HS-27A (cell line): ENCODE data around the gene MVB12B.

Experiments used
- DNase-seq: peaks from one replicate; pipeline ENCODE4 v3.0.0-alpha.2; 2012; ENCODE audit warnings: low read depth, missing footprints

The MVB12B gene

DNA sequence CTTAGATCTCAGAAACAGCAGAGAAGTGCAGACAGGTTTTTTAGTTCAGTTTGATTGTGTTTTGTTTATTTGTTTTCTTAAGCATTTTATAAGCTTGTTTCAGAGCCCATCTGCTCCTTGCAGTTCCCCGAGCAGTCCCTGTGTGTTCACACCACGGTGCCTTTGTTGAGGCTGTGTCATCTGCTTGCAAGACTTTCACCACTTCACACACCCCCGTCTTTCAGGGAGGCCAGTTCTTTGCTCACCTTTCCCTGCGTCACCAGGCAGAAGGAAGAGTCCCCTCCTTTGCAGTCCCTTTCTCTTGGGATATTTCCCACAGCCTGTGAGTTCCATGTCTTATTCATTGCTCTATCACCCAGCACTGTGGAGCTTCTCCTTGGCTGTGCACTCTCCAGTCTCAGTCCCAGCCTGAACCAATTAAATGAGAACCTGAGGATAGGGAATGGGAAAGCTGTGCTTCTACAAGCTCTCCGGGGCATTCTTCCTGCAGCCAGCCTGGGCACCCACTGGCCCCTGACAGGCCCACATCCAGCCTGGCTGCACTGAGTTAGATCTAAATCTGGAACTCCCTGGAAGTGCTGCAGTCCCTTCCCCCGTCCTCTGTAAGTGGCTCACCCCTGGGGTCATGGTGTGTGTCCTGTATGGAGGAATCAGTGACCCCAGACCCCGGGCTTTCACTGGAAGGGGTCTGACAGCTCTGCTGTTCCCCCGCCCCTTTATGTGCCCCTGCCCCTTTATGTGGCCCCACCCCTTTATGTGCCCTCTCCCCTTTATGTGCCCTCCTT is 5.5 kb downstream of the MVB12B start:
- DNase-seq = no peak

DNA sequence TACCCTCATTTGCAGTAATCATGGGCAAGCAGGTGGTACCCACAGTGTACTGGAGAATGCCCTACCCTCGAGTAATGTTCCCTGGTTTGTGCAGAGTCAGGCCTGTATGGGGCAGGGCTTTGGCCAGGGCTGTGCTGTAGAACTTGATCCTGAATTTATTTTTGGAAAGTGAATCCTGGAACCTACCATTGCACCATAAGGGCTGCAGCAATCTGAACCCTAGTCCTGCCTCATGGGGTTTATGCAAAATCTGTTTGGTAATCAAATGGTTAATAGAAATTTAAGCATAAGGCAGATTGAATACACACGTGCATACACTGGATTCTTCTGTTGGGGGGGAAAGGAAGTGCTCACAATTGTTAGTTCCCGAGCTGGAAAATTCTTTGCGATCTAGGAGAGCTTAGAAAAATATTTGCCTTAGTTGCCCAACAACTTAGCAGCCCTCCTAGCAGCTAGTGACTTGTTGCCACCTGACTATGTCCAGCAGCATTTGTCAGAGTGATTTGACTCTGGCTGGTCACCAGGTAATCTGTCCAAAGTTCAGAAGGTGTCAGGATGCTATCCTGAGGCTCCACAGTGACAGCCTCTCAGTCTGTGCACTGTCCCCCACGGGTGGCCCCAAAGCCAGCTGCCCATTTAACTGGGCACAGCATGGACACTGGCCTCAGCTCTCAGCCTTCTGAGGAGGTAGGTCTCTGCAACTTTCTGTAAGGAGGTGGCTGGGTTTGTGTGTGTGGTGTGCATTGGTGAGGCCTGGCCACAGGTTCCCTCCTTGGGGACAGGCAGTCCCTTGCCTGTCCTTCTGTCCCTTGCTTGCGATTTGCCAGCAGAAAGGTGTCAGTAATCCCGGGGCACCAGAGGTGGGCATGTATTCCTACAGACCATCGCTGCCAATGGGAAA is 8.3 kb downstream of the MVB12B start:
- no peak for DNase-seq

DNA sequence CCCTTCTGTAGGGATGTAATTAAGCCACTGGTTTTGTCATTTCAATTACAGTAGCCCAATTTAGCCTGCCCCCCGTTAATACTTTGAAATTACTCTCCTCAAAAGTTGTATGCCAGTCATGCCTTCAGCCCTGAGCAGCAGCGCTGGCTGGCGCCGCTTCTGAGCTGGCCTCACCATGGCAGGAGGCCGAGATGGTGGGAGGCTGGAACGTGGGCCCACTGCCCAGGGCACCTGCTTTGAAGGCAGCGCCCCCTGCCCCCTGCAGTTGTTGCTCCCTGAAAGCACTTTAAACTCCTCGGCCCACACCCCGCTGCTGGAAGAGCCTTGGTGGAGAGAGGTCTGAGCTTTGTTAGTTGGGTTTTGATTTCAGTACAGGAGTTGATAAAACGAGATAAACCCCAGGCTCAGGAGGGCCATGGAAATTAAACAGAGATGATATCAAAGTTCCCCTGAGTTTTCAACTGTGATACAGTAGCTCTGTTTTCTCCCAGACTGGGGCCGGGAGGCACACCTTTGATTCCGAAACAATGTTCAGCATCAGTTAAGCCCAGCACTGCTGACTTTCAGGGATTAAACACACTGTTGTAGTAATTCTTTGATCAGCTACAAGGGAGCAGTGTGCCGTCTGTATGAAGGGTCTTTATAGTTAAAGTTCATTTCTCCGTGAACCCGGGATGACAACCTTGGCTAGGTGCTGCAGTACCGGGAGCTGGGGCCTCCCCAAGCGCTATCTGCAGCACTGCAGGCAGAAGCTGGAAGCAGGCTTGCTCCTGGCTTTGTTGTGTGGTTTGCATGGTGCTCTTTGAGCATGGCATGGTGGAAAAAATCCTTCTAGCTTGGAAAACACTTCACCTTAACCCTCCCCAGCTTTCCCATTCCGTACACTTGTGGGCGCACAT is 9.5 kb downstream of the MVB12B start:
- no peak for DNase-seq

DNA sequence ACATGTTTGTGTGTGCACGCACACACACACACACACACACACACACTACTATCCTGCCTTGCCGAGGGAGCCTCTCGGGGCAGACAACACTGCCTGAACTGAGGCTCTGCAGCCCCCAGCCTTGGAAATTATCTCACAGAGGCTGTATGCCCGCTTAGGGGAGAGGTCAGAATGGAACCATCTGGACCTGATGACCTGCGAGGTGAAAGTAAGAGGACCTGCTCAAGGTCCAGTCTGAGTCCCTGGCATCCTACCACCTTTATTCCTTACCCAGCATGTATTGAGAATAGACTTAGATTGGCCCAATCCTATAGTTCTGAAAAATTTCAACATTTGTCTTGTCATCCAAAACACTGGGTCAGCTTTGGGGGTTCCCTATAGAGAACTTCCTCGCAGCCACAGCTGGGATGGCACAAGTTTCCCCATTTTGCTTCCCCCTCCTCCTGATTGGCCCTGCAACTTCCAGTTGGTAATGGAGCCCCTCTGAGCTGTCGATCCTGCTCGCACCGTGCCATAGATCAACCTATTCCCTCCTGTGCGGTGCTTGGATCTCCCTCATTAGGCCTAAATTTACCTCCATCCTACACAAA is 10.2 kb downstream of the MVB12B start:
- no peak for DNase-seq

DNA sequence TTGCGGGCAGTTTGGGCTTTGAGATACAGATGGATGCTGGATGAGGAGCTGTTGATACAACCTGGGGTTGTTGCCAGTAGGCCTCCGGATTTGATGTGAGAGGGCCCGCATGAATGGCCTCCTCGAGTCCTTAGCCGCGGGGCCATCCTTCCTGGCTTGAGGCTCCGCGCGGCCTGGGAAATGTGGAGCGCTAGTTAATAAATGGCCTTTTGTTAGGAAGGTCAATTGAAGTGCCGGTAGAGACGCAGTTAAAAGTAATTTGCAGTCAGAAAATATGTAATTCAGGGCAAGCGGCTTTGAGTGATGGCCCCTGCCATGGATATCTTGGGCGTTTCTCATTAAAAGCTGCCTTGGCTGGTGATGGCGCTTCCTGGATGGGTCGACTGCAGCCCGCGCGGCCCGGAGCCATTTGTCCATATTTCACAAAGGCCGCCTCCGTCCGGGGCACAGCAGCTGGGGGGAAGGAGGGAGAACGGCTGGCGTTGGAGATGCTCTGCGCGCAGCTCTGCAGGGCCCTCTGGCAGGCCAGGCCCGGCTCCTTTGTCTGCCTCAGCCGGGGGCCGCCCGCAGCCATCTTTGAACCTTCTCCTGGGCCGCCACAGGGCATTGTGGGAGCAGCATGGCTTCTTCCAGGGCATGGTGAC is 11.2 kb downstream of the MVB12B start:
- no peak for DNase-seq

DNA sequence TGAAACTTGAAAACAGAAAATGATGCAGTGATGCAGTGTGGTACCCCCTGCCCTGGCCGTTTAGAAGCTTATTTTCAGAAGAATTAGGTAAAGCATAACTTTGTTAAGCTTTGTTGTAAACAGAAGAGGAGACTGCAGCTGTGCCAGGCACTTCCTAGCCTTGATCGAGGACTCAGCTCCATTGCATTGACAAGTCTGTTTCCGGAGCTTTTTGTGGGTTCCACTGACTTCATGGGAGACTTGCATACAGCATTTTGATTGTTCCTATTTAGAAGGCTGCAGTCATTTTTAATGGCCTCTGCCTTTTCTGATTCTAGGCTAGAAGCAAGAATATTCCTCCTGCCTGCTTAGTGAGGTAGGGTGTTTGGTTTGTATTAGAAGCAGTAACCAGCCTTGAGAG is 12.3 kb downstream of the MVB12B start:
- no peak for DNase-seq

DNA sequence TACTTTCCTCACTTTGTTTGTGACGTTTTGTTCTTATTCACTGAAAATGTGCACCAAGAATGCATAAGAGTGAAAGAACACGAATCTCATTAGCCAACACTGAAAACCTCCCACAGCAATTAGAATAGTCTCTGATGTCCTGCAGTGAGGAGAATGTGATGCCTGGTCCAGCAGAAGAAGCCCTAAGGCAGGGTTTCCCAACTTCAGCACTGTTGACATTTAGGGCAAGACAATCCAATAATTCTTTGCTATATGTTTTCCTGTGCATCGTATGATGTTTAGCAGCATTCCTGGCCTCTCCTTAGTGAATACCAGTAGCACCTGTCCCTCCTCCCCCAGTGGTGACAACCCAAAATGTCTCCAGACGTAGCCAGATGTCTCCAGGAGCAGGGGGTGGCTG is 14.8 kb downstream of the MVB12B start:
- no peak for DNase-seq

DNA sequence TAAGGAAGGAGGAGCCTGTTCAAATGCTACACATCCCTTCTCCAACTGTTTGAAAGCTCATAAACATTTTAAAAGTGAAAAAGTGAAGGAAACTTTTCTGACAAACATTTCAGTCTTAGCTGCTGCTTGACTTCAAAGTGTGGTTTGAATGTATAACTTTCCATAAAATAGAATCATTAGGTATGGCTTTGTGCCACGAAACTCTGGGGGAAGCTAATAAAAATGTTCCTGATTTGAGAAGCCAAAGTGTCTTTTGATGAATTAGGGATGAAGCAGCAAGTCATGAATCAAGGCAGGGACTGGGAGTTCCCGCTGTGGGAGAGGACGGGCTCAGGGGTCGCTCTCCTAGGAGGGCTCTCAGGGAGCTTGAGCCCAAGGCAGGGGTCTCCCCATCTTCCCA is 15.3 kb downstream of the MVB12B start:
- DNase-seq = no peak

DNA sequence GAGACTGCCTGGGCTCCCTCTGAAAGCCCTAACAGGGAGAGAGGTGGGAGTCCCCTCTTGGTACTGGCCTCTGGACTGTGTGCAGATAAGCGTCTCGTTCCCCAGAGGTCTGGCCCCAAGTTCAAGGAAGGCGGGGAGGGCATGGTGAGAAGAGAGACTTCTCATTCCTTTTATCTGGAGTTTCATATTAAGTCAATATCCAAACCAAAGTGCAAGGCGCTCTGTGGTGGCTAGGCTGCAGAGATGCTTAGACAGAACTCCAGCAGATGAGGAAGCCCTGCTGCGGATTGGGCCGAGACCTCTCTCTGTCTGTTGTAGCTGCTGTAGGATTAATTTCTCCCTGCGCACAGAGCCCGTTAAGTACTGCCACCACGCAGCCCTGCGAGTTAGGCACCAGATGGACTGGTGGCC is 16.0 kb downstream of the MVB12B start:
- DNase-seq = no peak

DNA sequence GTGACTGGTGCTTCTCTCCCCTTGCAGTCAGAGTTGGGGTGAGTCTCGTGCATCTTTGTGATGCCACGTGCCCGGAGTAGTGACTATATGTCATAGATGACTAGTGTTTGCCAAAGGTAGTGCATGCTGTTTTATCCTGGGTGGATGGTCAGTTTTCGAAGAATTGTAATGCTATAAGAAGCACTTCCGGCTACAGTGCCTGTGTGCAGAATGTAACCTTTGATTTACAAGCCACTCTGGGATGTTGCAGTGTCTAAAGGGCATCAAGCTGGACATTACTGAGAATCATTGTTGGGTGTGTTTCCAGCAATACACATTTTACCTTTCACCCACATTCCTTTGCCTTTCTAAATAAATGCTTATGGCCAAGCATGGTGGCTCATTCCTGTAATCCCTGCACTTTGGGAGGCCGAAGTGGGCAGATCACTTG is 16.7 kb downstream of the MVB12B start:
- DNase-seq = no peak

DNA sequence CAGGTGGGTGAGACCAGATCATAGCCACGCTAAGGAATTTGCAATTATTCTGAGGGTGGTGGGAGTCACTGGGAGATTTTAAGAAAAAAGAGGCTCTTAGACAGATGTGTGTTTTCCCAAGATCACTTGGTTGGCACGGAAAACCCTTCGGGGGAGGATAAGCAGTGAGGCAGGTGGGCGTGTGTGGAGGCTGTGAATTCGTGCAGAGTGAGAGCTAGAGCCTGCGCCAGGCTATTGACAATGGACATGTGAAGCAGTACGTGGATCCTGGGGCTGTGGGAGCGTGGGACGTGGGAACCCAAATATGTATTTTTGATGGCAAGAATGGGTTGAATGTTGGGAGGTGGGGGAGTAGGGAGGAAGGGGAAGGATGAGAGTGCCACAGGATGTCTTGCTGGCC is 19.4 kb downstream of the MVB12B start:
- no peak for DNase-seq

DNA sequence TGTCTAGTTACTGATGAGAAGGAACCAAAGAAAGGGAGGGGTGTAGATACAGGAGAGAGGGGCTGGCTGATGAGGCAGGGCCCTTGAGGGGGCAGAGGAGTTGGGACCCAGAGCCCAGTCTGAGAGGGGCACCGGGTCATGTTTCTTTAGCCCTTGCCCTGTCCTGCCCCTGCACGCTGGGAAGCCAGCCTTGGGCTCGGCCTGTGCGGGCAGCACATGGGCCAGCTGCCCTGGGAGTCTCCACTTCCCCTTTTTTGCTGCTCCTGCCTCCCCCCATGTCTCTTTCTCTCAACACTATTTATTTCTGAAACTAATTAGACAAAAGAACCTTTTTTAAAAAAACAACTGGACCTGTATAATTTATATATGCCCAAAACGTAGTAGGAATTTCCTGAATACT is 20.5 kb downstream of the MVB12B start:
- DNase-seq = no peak

DNA sequence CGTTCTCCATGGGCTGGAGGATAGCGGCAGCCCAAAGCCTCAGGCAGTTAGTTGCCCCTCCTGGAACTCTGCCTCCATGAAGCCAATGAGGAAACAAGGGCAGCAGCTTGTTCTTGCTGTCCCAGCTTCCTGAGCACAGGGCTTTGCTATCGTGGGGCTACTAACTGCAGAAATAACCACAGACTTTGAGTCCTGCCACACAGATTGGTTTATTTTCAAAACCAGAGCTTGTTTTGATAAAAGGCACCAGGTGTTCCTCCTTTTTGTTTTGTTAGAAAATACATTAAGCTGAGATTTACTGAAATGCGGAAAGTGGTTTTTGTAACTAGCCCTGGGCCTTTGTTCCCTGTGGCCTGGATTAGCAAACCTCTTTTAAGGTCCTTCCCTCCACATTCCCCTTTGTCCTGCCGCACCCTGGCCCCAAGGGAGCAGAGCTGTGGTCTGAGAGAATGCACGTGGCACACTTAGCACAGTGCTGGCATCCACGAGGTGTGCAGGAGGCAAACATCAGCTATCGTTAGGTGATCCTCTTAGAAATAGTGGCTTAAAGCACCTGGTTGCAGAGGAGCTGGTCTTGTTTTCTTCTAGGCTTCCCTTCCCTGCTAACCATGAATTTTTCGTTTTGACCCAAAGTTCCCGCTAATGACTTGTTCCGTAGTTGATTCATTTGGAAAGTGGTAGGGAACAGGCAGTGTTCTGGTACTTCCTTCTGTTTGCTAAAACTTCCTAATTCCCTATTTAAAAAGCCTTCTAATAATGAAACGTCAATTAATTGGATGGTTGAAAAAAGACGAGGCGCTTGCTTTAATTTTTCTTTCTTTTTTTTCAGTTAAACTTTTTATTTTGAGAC is 21.5 kb downstream of the MVB12B start:
- no peak for DNase-seq

DNA sequence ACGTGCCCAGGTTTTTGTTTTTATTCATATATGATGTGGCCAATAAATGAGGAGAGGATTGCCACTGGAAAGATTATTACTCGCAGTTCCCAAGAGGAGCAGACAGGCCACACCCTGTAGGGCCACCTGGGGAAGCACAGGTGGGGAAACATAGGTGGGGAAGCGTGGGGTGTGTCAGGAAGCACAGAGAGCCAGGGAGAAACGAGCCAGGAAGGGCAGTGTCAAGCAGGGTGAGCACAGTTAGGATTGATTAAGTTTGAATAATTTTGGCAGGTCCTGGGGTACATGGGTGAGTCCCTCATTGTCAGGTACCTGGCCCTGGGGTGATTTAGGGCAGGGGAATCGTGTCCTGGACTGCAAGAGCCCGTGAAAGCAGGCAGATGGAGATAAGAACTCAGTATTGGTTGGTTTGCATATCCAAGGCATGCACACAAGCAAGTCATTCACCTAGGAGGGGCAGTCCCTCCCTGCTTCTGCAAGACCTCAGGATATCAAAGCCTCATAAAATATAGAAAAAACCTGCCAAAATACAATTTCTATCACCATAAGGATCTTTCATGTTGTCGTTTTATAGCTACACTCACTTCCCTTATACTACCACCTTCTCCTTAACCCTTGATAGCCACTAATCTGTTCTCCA is 22.4 kb downstream of the MVB12B start:
- DNase-seq = no peak

DNA sequence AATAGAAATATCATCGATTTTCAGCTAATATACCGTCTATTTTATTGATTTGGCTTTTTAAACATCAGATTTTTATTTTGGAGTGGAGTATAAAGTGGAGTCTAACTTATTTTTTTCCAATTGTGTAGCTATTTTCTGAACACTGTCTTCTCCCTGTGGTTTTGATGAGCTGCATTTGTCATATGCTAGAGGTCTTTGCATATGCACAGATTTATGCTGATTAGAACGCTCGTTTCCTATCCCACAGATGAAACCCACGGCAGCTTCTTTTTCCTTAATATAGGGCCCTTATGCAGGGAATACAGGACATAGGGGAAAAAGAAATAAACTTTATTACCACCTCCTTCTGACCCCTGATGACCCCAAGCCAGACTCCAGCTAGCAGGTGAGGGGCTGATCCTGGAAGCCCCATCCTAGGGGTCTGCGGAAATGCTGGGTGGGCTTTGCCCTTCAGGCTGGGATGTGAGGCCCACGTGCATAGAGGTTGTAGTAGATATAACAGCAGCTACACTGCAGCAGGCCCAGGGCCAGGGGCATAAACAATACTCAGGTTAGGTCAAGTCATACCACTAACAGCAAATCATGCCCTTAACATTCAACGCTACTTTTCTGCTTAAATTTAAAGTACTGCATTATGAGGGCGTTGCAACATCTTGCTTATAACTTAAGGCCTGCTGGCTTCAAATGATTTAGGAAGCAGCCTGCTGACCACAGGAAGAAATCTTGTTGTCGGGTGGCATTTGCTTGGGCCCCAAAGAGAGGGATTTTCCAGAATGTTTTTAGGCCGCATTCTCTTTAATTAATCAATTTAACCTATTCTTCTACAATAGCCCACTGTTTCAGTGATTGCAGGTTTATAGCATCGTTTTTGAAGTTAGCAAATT is 28.5 kb downstream of the MVB12B start:
- DNase-seq = no peak

DNA sequence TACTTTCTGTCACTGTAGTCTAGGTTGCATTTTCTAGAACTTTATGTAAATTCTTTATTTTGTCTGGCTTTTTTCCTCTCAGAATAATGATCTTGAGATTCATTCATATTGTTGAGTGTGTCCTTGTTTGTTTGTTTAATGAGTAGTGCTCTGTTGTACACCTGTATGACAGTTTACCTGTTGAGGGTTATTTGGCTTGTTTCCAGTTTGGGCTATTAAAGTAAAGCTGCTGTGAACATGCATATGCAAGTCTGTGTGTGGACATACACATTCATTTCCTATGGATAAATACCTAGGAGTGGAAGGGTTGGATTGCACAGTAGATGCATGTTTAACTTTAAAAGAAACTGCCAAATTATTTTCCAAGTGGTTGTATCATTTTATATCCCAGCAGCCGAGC is 30.4 kb downstream of the MVB12B start:
- DNase-seq = no peak

DNA sequence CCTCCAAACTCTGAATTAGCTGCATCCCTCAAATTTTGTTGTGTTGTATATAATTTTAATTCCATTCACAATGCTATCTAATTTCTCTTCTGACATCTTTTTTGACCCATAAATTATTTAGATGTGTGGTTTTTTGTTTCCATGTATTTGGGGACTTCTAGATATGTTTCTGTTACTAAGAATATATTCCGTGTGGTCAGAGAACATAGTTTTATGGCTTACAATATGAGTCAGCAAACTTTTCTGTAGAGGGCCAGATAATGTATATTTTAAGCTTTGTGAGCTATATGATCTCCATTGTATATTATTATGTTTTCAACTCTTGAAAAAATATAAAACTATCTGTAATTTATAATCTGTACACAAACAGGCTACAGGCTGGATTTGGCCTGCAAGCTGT is 33.4 kb downstream of the MVB12B start:
- no peak for DNase-seq

DNA sequence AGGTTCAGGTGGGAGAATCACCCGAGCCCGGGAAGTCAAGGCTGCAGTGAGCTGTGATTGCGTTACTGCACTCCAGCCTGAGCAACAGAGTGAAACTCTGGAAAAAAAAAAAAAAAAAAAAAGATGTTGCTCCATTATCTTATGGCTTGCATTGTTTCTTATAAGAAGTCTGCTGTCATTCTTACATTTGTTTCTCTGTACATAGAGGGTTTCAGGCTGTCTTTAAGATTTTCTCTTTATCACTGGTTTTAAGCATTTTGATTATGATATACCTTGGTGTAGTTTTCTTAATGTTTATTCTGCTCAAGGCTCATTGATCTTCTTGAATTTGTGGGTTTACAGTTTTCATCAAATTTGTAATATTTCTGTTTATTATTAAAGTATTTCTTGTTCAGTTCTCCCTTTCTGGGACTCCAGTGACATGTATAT is 35.2 kb downstream of the MVB12B start:
- DNase-seq = no peak

DNA sequence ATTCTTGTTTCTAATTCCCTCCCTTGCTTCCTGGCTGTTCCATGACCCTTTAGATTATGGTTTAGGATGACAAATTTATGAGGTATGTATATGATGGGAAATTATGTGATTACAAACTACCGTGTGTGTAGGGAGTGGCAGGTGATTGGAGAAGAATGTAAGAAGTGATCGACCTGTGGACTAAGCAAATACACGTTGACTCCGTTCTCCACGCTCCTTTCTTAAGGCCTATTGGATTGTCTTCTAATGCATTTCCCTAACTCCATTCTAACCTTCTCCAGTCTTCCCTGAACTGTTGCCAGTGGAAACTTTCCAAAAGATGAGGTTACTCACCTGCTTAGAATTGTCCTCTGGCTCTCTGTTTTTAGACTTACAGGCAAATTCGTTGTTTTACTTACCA is 36.6 kb downstream of the MVB12B start:
- no peak for DNase-seq
